GM19351 (cell line): ENCODE results near the gene STXBP5.
A peak's percentile ranks its signal among the peaks of the same experiment; 100 is the strongest.
"Not testable (repeated sequence)": the region's sequence is repeated elsewhere in the genome, so short reads cannot be mapped to it uniquely, and the experiment has no call there.

Experiments
- ATAC-seq: cut with Tn5 transposase; IDR thresholded peaks from one replicate; pipeline ENCODE4 v1.9.1; 2021; ENCODE audit warnings: mild to moderate bottlenecking, moderate library complexity; ENCODE audit not compliant: unreplicated experiment

Gene STXBP5

GRCh38 chr6:147366290-147366689 lies 162.1 kb downstream of the STXBP5 start:
- ATAC-seq = no peak

- ATAC-seq = no peak
Measured at GRCh38 chr6:147371325-147371724, 167.1 kb downstream of the STXBP5 start.

- no peak for ATAC-seq
Measured at GRCh38 chr6:147372806-147373205, 168.6 kb downstream of the STXBP5 start.

- ATAC-seq = no peak
Measured at GRCh38 chr6:147378819-147379218, 174.6 kb downstream of the STXBP5 start.

GRCh38 chr6:147380841-147381240 lies 176.6 kb downstream of the STXBP5 start:
- ATAC-seq = not testable (repeated sequence)

- ATAC-seq = no peak
Measured at GRCh38 chr6:147381712-147382111, 177.5 kb downstream of the STXBP5 start.

GRCh38 chr6:147382945-147383554 lies 178.8 kb downstream of the STXBP5 start:
- ATAC-seq = no peak

- ATAC-seq = no peak
Measured at GRCh38 chr6:147384029-147384428, 179.8 kb downstream of the STXBP5 start.

GRCh38 chr6:147384737-147385710 lies 180.8 kb downstream of the STXBP5 start:
- peak; percentile 55 for ATAC-seq

- no peak for ATAC-seq
Measured at GRCh38 chr6:147389463-147389862, 185.2 kb downstream of the STXBP5 start.

- ATAC-seq = no peak
Measured at GRCh38 chr6:147390909-147391536, 186.8 kb downstream of the STXBP5 start.

GRCh38 chr6:147392917-147393625 lies 188.9 kb downstream of the STXBP5 start:
- peak; percentile 75 for ATAC-seq

GRCh38 chr6:147395158-147395557 lies 190.9 kb downstream of the STXBP5 start:
- no peak for ATAC-seq

- no peak for ATAC-seq
Measured at GRCh38 chr6:147397306-147397705, 193.1 kb downstream of the STXBP5 start.

- no peak for ATAC-seq
Measured at GRCh38 chr6:147400968-147401367, 196.8 kb downstream of the STXBP5 start.

- ATAC-seq = no peak
Measured at GRCh38 chr6:147401779-147402178, 197.6 kb downstream of the STXBP5 start.

- ATAC-seq = no peak
Measured at GRCh38 chr6:147406783-147407182, 202.6 kb downstream of the STXBP5 start.

GRCh38 chr6:147407571-147407970 lies 203.4 kb downstream of the STXBP5 start:
- ATAC-seq = no peak

- ATAC-seq = no peak
Measured at GRCh38 chr6:147416622-147417021, 212.4 kb downstream of the STXBP5 start.

GRCh38 chr6:147417954-147418353 lies 213.7 kb downstream of the STXBP5 start:
- ATAC-seq = no peak

- peak; percentile 65 for ATAC-seq
Measured at GRCh38 chr6:147418523-147418922, 214.3 kb downstream of the STXBP5 start.
